ENCODE data around the gene HNRNPUL1.

GRCh38 chr19:41355802-41356201 lies 91.6 kb downstream of the HNRNPUL1 start:
- no peak for TF ChIP-seq CTCF (IDR thresholded peaks at IDR 0.05 in 2 of 3, conservative IDR thresholded peaks at IDR 0.05 in 1 of 3; ENCODE audit: control insufficient read depth in 2 of 3, extremely low read depth in 1 of 3, insufficient read depth in 1 of 3, low read depth in 3 of 3, low read length in 3 of 3)
- TF ChIP-seq BRCA1 (IDR thresholded peaks at IDR 0.05; ENCODE audit: low read depth, low read length) = no peak
- no peak for TF ChIP-seq SIN3A (IDR thresholded peaks at IDR 0.05; ENCODE audit: low read depth, low read length)
- no peak for TF ChIP-seq POLR2A (IDR thresholded peaks at IDR 0.05; ENCODE audit: low read depth, low read length)
- no peak for TF ChIP-seq MYC (IDR thresholded peaks at IDR 0.05; ENCODE audit: insufficient read depth, insufficient read length, insufficient replicate concordance, low read length, severe bottlenecking)
- no peak for TF ChIP-seq SPI1 (IDR thresholded peaks at IDR 0.05; ENCODE audit: borderline replicate concordance, insufficient read depth, low read depth, low read length)
- no peak for TF ChIP-seq USF1 (IDR thresholded peaks at IDR 0.05; ENCODE audit: borderline replicate concordance, extremely low read length, insufficient read depth, low read depth, low read length)
- TF ChIP-seq SP1 (IDR thresholded peaks at IDR 0.05; ENCODE audit: low read depth, low read length) = no peak
